ENCODE measurements around the gene OR51B4. TPM values are rescaled to one million over a fixed set of nuclear protein-coding genes. Genes with fewer than 3 reads are reported as not detected.
A peak's percentile ranks its signal among the peaks of the same experiment; 100 is the strongest.

OR51B4 gene
- total and polyA plus RNA-seq, 9 of the 15 experiments (the other 6 are each of a cell fraction or from before 2014, with no cell fraction given) = 17.1 to 64.6 (median 39.9) TPM

DNA sequence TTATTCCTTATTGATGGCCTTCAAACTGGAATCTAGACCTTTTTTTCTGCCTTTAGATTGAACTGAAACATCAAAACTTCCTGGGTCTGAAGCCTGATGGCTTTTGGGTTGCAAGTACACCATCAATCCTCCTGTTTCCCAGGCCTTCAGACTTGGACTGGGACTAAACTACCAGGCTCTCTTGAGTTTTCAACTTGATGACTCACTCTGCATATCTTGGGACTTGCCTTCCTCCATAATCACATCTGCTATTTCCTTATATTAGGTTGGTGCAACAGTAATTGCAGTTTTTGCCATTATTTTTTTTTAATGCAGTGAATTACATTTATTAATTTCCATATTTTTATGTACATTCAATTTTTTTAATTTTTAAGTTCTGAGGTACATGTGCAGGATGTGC is 34.6 kb upstream of the OR51B4 start:
- Histone ChIP-seq H4K20me1 (replicated peaks; ENCODE audit: control insufficient read depth, insufficient read depth, low read length) (no peaks in the 10 kb centered on the region), H2AFZ (ENCODE audit: low read depth, low read length) (no peak overlapping the region), H3K4me1 (replicated peaks in 1 of 2; ENCODE audit: control insufficient read depth in 2 of 2, insufficient read depth in 2 of 2, low read length in 2 of 2) (peaks cover 0 to 28% of the 10 kb centered on the region in 2 experiments; a peak in 2 of 5 replicates), H3K9me3 (replicated peaks; ENCODE audit: control insufficient read depth, insufficient read depth, low read depth, low read length) (no peaks in the 10 kb centered on the region), H3K4me3 (no peak overlapping the region), H3K27me3 (ENCODE audit: control insufficient read depth in 2 of 2, insufficient read depth in 2 of 2, low read length in 2 of 2) (no peaks in the 10 kb centered on the region), H3K79me2 (ENCODE audit: control insufficient read depth, insufficient read depth, low read length) (no peaks in the 10 kb centered on the region), H3K4me2 (ENCODE audit: insufficient read depth, low read length) (no peak overlapping the region), H3K9me1 (ENCODE audit: control insufficient read depth, insufficient read depth, low read length) (no peaks in the 10 kb centered on the region), H3K36me3 (ENCODE audit: control insufficient read depth, insufficient read depth, low read length) (peaks cover 41% of the 10 kb centered on the region), H3K9ac (ENCODE audit: insufficient read depth in 1 of 2, low read depth in 2 of 2, low read length in 2 of 2) (no peak overlapping the region), H3K27ac (ENCODE audit: extremely low read depth, low read depth, low read length) (peak overlapping the region; percentile 16; the same call in 1 of the 3 replicates)
- FAIRE-seq (no peak), DNase-seq (ENCODE audit: extremely low read depth in 1 of 4, low spot score in 3 of 4) (peak in 1 of 4 experiments; percentile 52), ATAC-seq (peak; percentile 71)
- intact Hi-C loops (cut with micrococcal nuclease) = no loop called here
- POLR2A ChIA-PET = interaction anchor here (0.6 kb wide), 1 partner anchor 125 kb away, joined by 4 read pairs; no protein-coding TSS in a partner anchor
- in situ Hi-C loops (cut with MboI) = no loop called here
- CTCF ChIA-PET (ENCODE audit: low intra/inter-chr PET ratio) = no interaction called here
- no TSS peak for BruUV-seq (replicated peaks)
- no peak for TF ChIP-seq MED1 (CRISPR knock-in tag; IDR thresholded peaks at IDR 0.05; ENCODE audit: borderline replicate concordance)
- TF ChIP-seq JUND (IDR thresholded peaks at IDR 0.05; ENCODE audit: borderline replicate concordance, low read depth, low read length) = peak; percentile 81; the same call in 1 of the 2 replicates
- peak; percentile 66; the same call in 1 of the 3 replicates for TF ChIP-seq JUND (tag; IDR thresholded peaks at IDR 0.05; ENCODE audit: borderline replicate concordance, low read depth, low read length)
- TF ChIP-seq CCNT2 (IDR thresholded peaks at IDR 0.05; ENCODE audit: borderline replicate concordance, extremely low read depth, insufficient read length, low read depth, low read length) = no peak
- no peak for TF ChIP-seq SAFB (IDR thresholded peaks at IDR 0.05; ENCODE audit: borderline replicate concordance, low read depth, low read length)
- TF ChIP-seq NCOA1 (IDR thresholded peaks at IDR 0.05; ENCODE audit: low read depth) = no peak
- TF ChIP-seq MTA3 (IDR thresholded peaks at IDR 0.05; ENCODE audit: borderline replicate concordance) = no peak
- TF ChIP-seq SNRNP70 (optimal IDR thresholded peaks at IDR 0.05; ENCODE audit: low read depth, low read length) = no peak
- TF ChIP-seq, protein P1, sequence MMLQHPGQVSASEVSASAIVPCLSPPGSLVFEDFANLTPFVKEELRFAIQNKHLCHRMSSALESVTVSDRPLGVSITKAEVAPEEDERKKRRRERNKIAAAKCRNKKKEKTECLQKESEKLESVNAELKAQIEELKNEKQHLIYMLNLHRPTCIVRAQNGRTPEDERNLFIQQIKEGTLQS (IDR thresholded peaks at IDR 0.05) = peak; percentile 64
- TF ChIP-seq, protein P1 (CRISPR knock-in tag; conservative IDR thresholded peaks at IDR 0.05) = no peak
- TF ChIP-seq RHOXF2B (CRISPR knock-in tag; conservative IDR thresholded peaks at IDR 0.05) = no peak
- TF ChIP-seq TFAM (CRISPR knock-in tag; conservative IDR thresholded peaks at IDR 0.05) = no peak
- TF ChIP-seq SRSF9 (IDR thresholded peaks at IDR 0.05; ENCODE audit: borderline replicate concordance, low read depth, low read length) = no peak
- TF ChIP-seq, protein P2, sequence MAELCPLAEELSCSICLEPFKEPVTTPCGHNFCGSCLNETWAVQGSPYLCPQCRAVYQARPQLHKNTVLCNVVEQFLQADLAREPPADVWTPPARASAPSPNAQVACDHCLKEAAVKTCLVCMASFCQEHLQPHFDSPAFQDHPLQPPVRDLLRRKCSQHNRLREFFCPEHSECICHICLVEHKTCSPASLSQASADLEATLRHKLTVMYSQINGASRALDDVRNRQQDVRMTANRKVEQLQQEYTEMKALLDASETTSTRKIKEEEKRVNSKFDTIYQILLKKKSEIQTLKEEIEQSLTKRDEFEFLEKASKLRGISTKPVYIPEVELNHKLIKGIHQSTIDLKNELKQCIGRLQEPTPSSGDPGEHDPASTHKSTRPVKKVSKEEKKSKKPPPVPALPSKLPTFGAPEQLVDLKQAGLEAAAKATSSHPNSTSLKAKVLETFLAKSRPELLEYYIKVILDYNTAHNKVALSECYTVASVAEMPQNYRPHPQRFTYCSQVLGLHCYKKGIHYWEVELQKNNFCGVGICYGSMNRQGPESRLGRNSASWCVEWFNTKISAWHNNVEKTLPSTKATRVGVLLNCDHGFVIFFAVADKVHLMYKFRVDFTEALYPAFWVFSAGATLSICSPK (IDR thresholded peaks at IDR 0.05; ENCODE audit: borderline replicate concordance) = no peak
- TF ChIP-seq FOSL1 (tag; conservative IDR thresholded peaks at IDR 0.05) = peak; percentile 67
- TF ChIP-seq C11orf30 (IDR thresholded peaks at IDR 0.05; ENCODE audit: low read depth) = peak; percentile 20; the same call in 1 of the 2 replicates
- TF ChIP-seq, protein P3, sequence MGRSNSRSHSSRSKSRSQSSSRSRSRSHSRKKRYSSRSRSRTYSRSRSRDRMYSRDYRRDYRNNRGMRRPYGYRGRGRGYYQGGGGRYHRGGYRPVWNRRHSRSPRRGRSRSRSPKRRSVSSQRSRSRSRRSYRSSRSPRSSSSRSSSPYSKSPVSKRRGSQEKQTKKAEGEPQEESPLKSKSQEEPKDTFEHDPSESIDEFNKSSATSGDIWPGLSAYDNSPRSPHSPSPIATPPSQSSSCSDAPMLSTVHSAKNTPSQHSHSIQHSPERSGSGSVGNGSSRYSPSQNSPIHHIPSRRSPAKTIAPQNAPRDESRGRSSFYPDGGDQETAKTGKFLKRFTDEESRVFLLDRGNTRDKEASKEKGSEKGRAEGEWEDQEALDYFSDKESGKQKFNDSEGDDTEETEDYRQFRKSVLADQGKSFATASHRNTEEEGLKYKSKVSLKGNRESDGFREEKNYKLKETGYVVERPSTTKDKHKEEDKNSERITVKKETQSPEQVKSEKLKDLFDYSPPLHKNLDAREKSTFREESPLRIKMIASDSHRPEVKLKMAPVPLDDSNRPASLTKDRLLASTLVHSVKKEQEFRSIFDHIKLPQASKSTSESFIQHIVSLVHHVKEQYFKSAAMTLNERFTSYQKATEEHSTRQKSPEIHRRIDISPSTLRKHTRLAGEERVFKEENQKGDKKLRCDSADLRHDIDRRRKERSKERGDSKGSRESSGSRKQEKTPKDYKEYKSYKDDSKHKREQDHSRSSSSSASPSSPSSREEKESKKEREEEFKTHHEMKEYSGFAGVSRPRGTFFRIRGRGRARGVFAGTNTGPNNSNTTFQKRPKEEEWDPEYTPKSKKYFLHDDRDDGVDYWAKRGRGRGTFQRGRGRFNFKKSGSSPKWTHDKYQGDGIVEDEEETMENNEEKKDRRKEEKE (IDR thresholded peaks at IDR 0.05; ENCODE audit: borderline replicate concordance in 1 of 2, control insufficient read depth in 1 of 2, low read depth in 2 of 2, low read length in 1 of 2) = no peak
